ENCODE data around the gene VAX1. TPM values are rescaled to one million over a fixed set of nuclear protein-coding genes. Genes with fewer than 3 reads are reported as not detected.

The VAX1 gene
- total RNA-seq, 1 experiment from 2014 or later = not detected

DNA sequence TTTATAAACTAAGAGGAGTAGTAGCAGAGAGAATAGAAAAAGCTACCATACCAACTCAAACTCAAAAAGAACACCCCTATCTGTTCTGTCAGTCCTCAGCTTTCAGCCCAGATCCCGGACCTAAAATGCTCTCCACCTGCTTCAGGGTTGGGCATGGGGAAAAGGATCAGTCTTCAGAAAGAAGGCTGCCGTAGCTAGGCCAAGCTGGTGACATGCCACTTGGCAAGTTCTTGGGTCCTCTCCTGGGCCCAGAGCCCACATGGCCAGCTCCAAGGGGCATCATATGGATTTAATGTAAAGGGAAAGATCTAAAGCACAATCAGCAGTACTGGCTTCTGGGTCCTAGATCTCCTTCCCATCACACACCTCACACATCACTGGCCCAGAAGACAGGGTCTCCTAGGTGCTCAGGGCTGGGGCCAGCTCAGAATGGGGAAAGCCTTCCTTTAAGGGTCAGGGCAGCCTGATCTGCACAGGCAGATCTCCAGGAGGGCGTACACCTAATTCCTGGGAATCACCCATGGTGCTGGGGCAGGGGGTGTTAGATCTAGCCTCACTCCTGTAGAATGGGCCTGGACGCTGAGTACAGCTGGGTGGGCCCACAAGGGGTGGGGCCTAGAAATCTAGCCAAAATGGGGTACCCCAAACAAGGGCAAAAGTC is 2.5 kb downstream of the VAX1 start:
- DNase-seq = no peak
- H3K9me3 ChIP-seq (ENCODE audit: control insufficient read depth, low read depth, low read length) = no peaks in the 10 kb centered on the region
- peaks cover 97% of the 10 kb centered on the region for H3K27me3 Mint-ChIP-seq (ENCODE audit: low read depth)
- H3K9ac ChIP-seq (ENCODE audit: extremely low read depth, insufficient read length, low read length) = no peak overlapping the region
- no peak overlapping the region for H2AK5ac ChIP-seq (ENCODE audit: insufficient read length, low read length)
- peaks cover 93% of the 10 kb centered on the region for H3K27me3 ChIP-seq (ENCODE audit: insufficient read depth, low read length)
- no peak overlapping the region for H4K8ac ChIP-seq (replicated peaks; ENCODE audit: insufficient read length, low read depth, low read length)
- H3K56ac ChIP-seq (ENCODE audit: insufficient read length, low read depth, low read length) = no peak overlapping the region
- H4K20me1 ChIP-seq (ENCODE audit: control insufficient read depth, insufficient read depth, insufficient read length) = no peaks in the 10 kb centered on the region
- H3K23me2 ChIP-seq (ENCODE audit: insufficient read length, low read depth, low read length, poor library complexity, severe bottlenecking) = peaks cover 6% of the 10 kb centered on the region
- H3K27ac ChIP-seq (ENCODE audit: insufficient read length, low read depth, low read length) = no peak overlapping the region
- H3K18ac ChIP-seq (ENCODE audit: insufficient read length, low read depth, low read length) = no peak overlapping the region
- H3K27ac Mint-ChIP-seq = no peak overlapping the region
- no peak overlapping the region for H3K4me2 ChIP-seq (ENCODE audit: insufficient read depth, insufficient read length, low read length)
- no peak overlapping the region for H3K4ac ChIP-seq (ENCODE audit: low read depth, low read length)
- no peak overlapping the region for H2BK20ac ChIP-seq (ENCODE audit: low read depth, low read length, poor library complexity, severe bottlenecking)
- peaks cover 0 to 2% (median 0%) of the 10 kb centered on the region in 3 experiments; a peak in 3 of 7 replicates for H3K36me3 Mint-ChIP-seq (ENCODE audit: insufficient read depth in 1 of 3, low read depth in 3 of 3)
- H2BK15ac ChIP-seq (ENCODE audit: low read depth, low read length) = no peak overlapping the region
- H2BK120ac ChIP-seq (ENCODE audit: low read depth, low read length, poor library complexity, severe bottlenecking) = no peak overlapping the region
- no peak overlapping the region for H3K14ac ChIP-seq (ENCODE audit: insufficient read depth, low read length)
- no peak overlapping the region for H2AFZ ChIP-seq (ENCODE audit: low read length)
- no peak overlapping the region for H4K5ac ChIP-seq (ENCODE audit: insufficient read length, low read depth, low read length)
- no peak overlapping the region for H3K23ac ChIP-seq (ENCODE audit: insufficient read length, low read depth, low read length)
- H3K9me3 Mint-ChIP-seq = peaks cover 0 to 5% of the 10 kb centered on the region in 2 experiments; a peak in 3 of 5 replicates
- H3K4me1 Mint-ChIP-seq = peaks cover 40 to 56% of the 10 kb centered on the region in 2 experiments
- no peak overlapping the region for H2BK5ac ChIP-seq (ENCODE audit: insufficient read length, low read length)
- no peak overlapping the region for H3T11ph ChIP-seq (ENCODE audit: low read length)
- no peak overlapping the region for H4K91ac ChIP-seq (ENCODE audit: insufficient read length, low read depth, low read length)
- whole genome bisulfite sequencing (ENCODE audit: extremely low coverage, insufficient read length, low lambda C conversion rate) = no CpG with 5 or more reads among the region's 4 CpGs
- H2BK12ac ChIP-seq (ENCODE audit: insufficient read length, low read depth, low read length) = no peak overlapping the region
- peak overlapping the region in 1 of 2 experiments; percentile 77; a peak in 3 of 5 replicates for H3K4me3 Mint-ChIP-seq
- H3K79me1 ChIP-seq (ENCODE audit: insufficient read depth, low read depth, low read length, poor library complexity, severe bottlenecking) = no peaks in the 10 kb centered on the region
- TF ChIP-seq, protein P1, sequence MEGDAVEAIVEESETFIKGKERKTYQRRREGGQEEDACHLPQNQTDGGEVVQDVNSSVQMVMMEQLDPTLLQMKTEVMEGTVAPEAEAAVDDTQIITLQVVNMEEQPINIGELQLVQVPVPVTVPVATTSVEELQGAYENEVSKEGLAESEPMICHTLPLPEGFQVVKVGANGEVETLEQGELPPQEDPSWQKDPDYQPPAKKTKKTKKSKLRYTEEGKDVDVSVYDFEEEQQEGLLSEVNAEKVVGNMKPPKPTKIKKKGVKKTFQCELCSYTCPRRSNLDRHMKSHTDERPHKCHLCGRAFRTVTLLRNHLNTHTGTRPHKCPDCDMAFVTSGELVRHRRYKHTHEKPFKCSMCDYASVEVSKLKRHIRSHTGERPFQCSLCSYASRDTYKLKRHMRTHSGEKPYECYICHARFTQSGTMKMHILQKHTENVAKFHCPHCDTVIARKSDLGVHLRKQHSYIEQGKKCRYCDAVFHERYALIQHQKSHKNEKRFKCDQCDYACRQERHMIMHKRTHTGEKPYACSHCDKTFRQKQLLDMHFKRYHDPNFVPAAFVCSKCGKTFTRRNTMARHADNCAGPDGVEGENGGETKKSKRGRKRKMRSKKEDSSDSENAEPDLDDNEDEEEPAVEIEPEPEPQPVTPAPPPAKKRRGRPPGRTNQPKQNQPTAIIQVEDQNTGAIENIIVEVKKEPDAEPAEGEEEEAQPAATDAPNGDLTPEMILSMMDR (conservative IDR thresholded peaks at IDR 0.05) = no peak
- no peaks in the 10 kb centered on the region for H3K79me2 ChIP-seq (ENCODE audit: insufficient read depth, low read length)
- H3K4me1 ChIP-seq (ENCODE audit: insufficient read depth, low read length) = no peaks in the 10 kb centered on the region
